Mesothelial cell of epicardium (in vitro differentiated cells): ENCODE results near the gene GRM7. TPM values are rescaled to one million over a fixed set of nuclear protein-coding genes. Genes with fewer than 3 reads are reported as not detected.

ENCODE experiments used
- DNase-seq, 2 experiments: peaks; one replicate each; pipeline ENCODE4 v3.0.0; 2021; ENCODE audit warnings: low spot score in 2 of 2; ENCODE audit not compliant: unreplicated experiment in 2 of 2
- H3K27ac Mint-ChIP-seq: 2 replicates; pipeline ENCODE4 v1.8.0; 2021; ENCODE audit warnings: mixed read lengths
- H3K27me3 Mint-ChIP-seq: 2 replicates; pipeline ENCODE4 v1.8.0; 2021; ENCODE audit warnings: low read depth, mixed read lengths
- H3K36me3 Mint-ChIP-seq: 2 replicates; pipeline ENCODE4 v1.8.0; 2021; ENCODE audit warnings: mixed read lengths
- H3K4me1 Mint-ChIP-seq: 2 replicates; pipeline ENCODE4 v1.8.0; 2021; ENCODE audit warnings: mixed read lengths
- H3K4me3 Mint-ChIP-seq: 2 replicates; pipeline ENCODE4 v1.8.0; 2021; ENCODE audit warnings: mild to moderate bottlenecking, moderate library complexity, mixed read lengths
- H3K9me3 Mint-ChIP-seq: 2 replicates; pipeline ENCODE4 v1.8.0; 2021; ENCODE audit warnings: mixed read lengths
- CTCF ChIP-seq: fragments of 200-600 bp; sonication (generic); IDR thresholded peaks from one replicate; pipeline ENCODE4 v1.5.0; 2021; ENCODE audit warnings: antibody characterized with exemption; ENCODE audit not compliant: unreplicated experiment
- total RNA-seq: library from RNA; stranded (reverse); gene quantifications from 3 replicates; pipeline ENCODE4 v1.2.1, GENCODE V29; 2021

GRM7 gene
- total RNA-seq, 1 donor from 2014 or later = 0.69 TPM

GRCh38 chr3:7615043-7615442, 754.1 kb downstream of the GRM7 start:
- Mint-ChIP-seq H3K27ac (no peak overlapping the region), H3K36me3 (no peaks in the 10 kb centered on the region), H3K4me3 (no peak overlapping the region), H3K9me3 (no peaks in the 10 kb centered on the region), H3K4me1 (no peaks in the 10 kb centered on the region), H3K27me3 (peaks cover 8% of the 10 kb centered on the region)
- no peak for DNase-seq
- TF ChIP-seq CTCF = no peak

- Mint-ChIP-seq H3K4me3 (no peak overlapping the region), H3K9me3 (no peaks in the 10 kb centered on the region), H3K27me3 (peaks cover 8% of the 10 kb centered on the region), H3K27ac (no peak overlapping the region), H3K4me1 (no peaks in the 10 kb centered on the region), H3K36me3 (no peaks in the 10 kb centered on the region)
- no peak for DNase-seq
- no peak for TF ChIP-seq CTCF
Measured at GRCh38 chr3:7618606-7619005, 757.7 kb downstream of the GRM7 start.

GRCh38 chr3:7620401-7620800, 759.5 kb downstream of the GRM7 start:
- H3K4me3 Mint-ChIP-seq = no peak overlapping the region
- H3K36me3 Mint-ChIP-seq = no peaks in the 10 kb centered on the region
- peaks cover 8% of the 10 kb centered on the region for H3K27me3 Mint-ChIP-seq
- no peaks in the 10 kb centered on the region for H3K9me3 Mint-ChIP-seq
- no peaks in the 10 kb centered on the region for H3K4me1 Mint-ChIP-seq
- TF ChIP-seq CTCF = no peak
- no peak for DNase-seq
- H3K27ac Mint-ChIP-seq = no peak overlapping the region

- H3K4me3 Mint-ChIP-seq = no peak overlapping the region
- TF ChIP-seq CTCF = no peak
- no peak for DNase-seq
- no peaks in the 10 kb centered on the region for H3K36me3 Mint-ChIP-seq
- no peaks in the 10 kb centered on the region for H3K9me3 Mint-ChIP-seq
- H3K27ac Mint-ChIP-seq = no peak overlapping the region
- H3K27me3 Mint-ChIP-seq = peaks cover 8% of the 10 kb centered on the region
- H3K4me1 Mint-ChIP-seq = no peaks in the 10 kb centered on the region
Measured at GRCh38 chr3:7621046-7621630, 760.2 kb downstream of the GRM7 start.

- Mint-ChIP-seq H3K9me3 (no peaks in the 10 kb centered on the region), H3K4me1 (no peaks in the 10 kb centered on the region), H3K36me3 (no peaks in the 10 kb centered on the region), H3K4me3 (no peak overlapping the region), H3K27ac (no peak overlapping the region), H3K27me3 (peaks cover 8% of the 10 kb centered on the region)
- TF ChIP-seq CTCF = no peak
- no peak for DNase-seq
Measured at GRCh38 chr3:7621651-7622050, 760.7 kb downstream of the GRM7 start.

- Mint-ChIP-seq H3K4me3 (no peak overlapping the region), H3K27ac (no peak overlapping the region), H3K4me1 (no peaks in the 10 kb centered on the region), H3K36me3 (no peaks in the 10 kb centered on the region), H3K9me3 (no peaks in the 10 kb centered on the region), H3K27me3 (peaks cover 5% of the 10 kb centered on the region)
- TF ChIP-seq CTCF = no peak
- DNase-seq = no peak
Measured at GRCh38 chr3:7625021-7625420, 764.1 kb downstream of the GRM7 start.
